Activated T-cell treated with anti-CD3 and anti-CD28 coated beads for 24 hours (primary cell): ENCODE data around the gene SORBS2.

ENCODE experiments used
- DNase-seq: peaks from one replicate; pipeline ENCODE4 v3.0.0-alpha.2; 2020; ENCODE audit warnings: low read depth

The SORBS2 gene

GRCh38 chr4:185672151-185672550 lies 139.8 kb downstream of the SORBS2 start:
- no peak for DNase-seq

- DNase-seq: no peak
Measured at GRCh38 chr4:185671496-185671895, 140.5 kb downstream of the SORBS2 start.

GRCh38 chr4:185671066-185671465 lies 140.9 kb downstream of the SORBS2 start:
- DNase-seq: no peak

- DNase-seq: no peak
Measured at GRCh38 chr4:185669288-185669687, 142.7 kb downstream of the SORBS2 start.

GRCh38 chr4:185666156-185666555 lies 145.8 kb downstream of the SORBS2 start:
- DNase-seq: no peak

GRCh38 chr4:185665655-185666054 lies 146.3 kb downstream of the SORBS2 start:
- DNase-seq: no peak

GRCh38 chr4:185664481-185664880 lies 147.5 kb downstream of the SORBS2 start:
- DNase-seq: no peak

GRCh38 chr4:185662030-185662778 lies 149.8 kb downstream of the SORBS2 start:
- DNase-seq: no peak

GRCh38 chr4:185660340-185660739 lies 151.7 kb downstream of the SORBS2 start:
- no peak for DNase-seq

- DNase-seq: no peak
Measured at GRCh38 chr4:185657699-185658098, 154.3 kb downstream of the SORBS2 start.

- DNase-seq: no peak
Measured at GRCh38 chr4:185657183-185657582, 154.8 kb downstream of the SORBS2 start.

- no peak for DNase-seq
Measured at GRCh38 chr4:185656467-185656931, 155.5 kb downstream of the SORBS2 start.

GRCh38 chr4:185654965-185655554 lies 156.9 kb downstream of the SORBS2 start:
- DNase-seq: no peak

GRCh38 chr4:185654311-185654710 lies 157.7 kb downstream of the SORBS2 start:
- DNase-seq: no peak

GRCh38 chr4:185651851-185652250 lies 160.1 kb downstream of the SORBS2 start:
- no peak for DNase-seq

GRCh38 chr4:185651137-185651677 lies 160.8 kb downstream of the SORBS2 start:
- DNase-seq: no peak

GRCh38 chr4:185648631-185649030 lies 163.4 kb downstream of the SORBS2 start:
- no peak for DNase-seq

GRCh38 chr4:185645403-185645802 lies 166.6 kb downstream of the SORBS2 start:
- no peak for DNase-seq

- DNase-seq: no peak
Measured at GRCh38 chr4:185644408-185644807, 167.6 kb downstream of the SORBS2 start.

GRCh38 chr4:185642907-185643306 lies 169.1 kb downstream of the SORBS2 start:
- DNase-seq: no peak

- DNase-seq: no peak
Measured at GRCh38 chr4:185640811-185641675, 171.0 kb downstream of the SORBS2 start.

- no peak for DNase-seq
Measured at GRCh38 chr4:185638548-185639301, 173.3 kb downstream of the SORBS2 start.
